ENCODE measurements around the gene ADISSP. TPM values are rescaled to one million over a fixed set of nuclear protein-coding genes. Genes with fewer than 3 reads are reported as not detected.

Gene ADISSP
- total and polyA plus RNA-seq, 2 experiments from 2014 or later: 86.6 to 126 TPM

DNA sequence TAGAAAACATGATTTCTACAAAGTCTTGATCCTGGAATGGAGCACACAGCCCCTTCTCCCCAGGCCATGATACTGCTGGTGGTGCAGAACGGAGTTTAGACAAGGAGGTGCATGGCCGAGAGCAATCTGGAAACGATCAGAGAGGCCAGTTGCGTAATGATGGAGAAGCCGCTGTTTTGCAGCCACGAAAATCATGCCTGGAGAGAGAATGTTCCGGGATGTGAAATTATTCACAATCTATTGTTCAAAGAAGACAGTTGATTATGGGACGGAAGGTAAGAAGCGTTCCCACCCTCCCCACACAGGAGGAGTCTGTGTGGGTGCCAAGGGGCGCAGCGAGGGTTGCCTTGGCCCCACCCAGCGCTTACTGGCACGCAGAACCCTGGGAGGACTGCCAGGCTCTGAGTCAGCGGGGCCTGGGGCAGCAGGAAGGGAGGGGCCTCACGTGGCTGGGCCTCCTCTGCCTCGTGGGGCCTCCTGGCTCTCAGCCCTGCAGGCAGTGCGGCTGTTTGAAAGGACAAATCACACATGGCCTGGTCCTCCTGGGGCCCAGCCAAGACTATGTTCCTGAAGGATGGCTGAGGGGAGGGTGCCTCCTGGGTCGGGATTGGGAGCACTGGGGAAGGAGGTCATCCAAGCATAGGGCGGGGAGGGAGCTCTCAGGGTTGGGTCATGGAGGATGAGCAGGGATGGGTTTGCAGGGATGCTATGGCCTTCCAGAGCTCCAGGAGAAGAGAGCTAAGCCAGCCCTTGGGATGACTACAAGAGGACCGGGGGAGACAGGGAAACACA, 44.1 kb upstream of the ADISSP start:
- Histone ChIP-seq H3K4me2 (no peak overlapping the region), H3K4me3 (no peak overlapping the region), H2AFZ (no peak overlapping the region), H3K27ac (ENCODE audit: low read depth) (no peak overlapping the region), H4K20me1 (replicated peaks; ENCODE audit: insufficient read depth) (no peaks in the 10 kb centered on the region), H3K36me3 (ENCODE audit: insufficient read depth) (no peaks in the 10 kb centered on the region), H3K27me3 (ENCODE audit: insufficient read depth) (no peaks in the 10 kb centered on the region), H3F3A (replicated peaks; ENCODE audit: low read depth) (peaks cover 4% of the 10 kb centered on the region; the same call in 1 of the 2 replicates), H3K79me2 (replicated peaks; ENCODE audit: insufficient read depth) (no peaks in the 10 kb centered on the region), H3K4me1 (ENCODE audit: insufficient read depth) (peaks cover 24% of the 10 kb centered on the region), H3K9me2 (ENCODE audit: insufficient read depth) (no peaks in the 10 kb centered on the region)
- H3K4me1 Mint-ChIP-seq: peaks cover 29% of the 10 kb centered on the region
- DNase-seq (ENCODE audit: low spot score) (no peak), ATAC-seq (peak; percentile 14; the same call in 2 of the 3 replicates)
- H3K4me3 Mint-ChIP-seq: no peak overlapping the region; the same call in 2 of the 3 replicates
- peaks cover 11% of the 10 kb centered on the region for H3K27me3 Mint-ChIP-seq (ENCODE audit: insufficient read depth, low read depth, poor library complexity)
- H3K36me3 Mint-ChIP-seq (ENCODE audit: low read depth): no peaks in the 10 kb centered on the region; the same call in 2 of the 3 replicates
- H3K9me3 Mint-ChIP-seq: no peaks in the 10 kb centered on the region; the same call in 2 of the 3 replicates
- TF ChIP-seq ETS1 (IDR thresholded peaks at IDR 0.05) (no peak), POLR2AphosphoS5 (IDR thresholded peaks at IDR 0.05; ENCODE audit: low read depth) (no peak), NANOG (IDR thresholded peaks at IDR 0.05; ENCODE audit: borderline replicate concordance) (no peak), REST (IDR thresholded peaks at IDR 0.05; ENCODE audit: unreplicated experiment) (no peak), CREB1 (CRISPR knock-in tag; IDR thresholded peaks at IDR 0.05; ENCODE audit: low read depth) (no peak), EZH2 (IDR thresholded peaks at IDR 0.05; ENCODE audit: low read depth, unreplicated experiment) (no peak), ZNF331 (CRISPR knock-in tag; IDR thresholded peaks at IDR 0.05; ENCODE audit: low read depth) (no peak), EZH2phosphoT487 (IDR thresholded peaks at IDR 0.05; ENCODE audit: unreplicated experiment) (no peak), JUNB (IDR thresholded peaks at IDR 0.05; ENCODE audit: unreplicated experiment) (no peak), STAT1 (IDR thresholded peaks at IDR 0.05; ENCODE audit: unreplicated experiment) (no peak), CTCF (conservative IDR thresholded peaks at IDR 0.05; ENCODE audit: low read depth in 2 of 2) (no peak), ZNF114 (CRISPR knock-in tag; IDR thresholded peaks at IDR 0.05) (no peak)
- TF ChIP-seq, protein P1, sequence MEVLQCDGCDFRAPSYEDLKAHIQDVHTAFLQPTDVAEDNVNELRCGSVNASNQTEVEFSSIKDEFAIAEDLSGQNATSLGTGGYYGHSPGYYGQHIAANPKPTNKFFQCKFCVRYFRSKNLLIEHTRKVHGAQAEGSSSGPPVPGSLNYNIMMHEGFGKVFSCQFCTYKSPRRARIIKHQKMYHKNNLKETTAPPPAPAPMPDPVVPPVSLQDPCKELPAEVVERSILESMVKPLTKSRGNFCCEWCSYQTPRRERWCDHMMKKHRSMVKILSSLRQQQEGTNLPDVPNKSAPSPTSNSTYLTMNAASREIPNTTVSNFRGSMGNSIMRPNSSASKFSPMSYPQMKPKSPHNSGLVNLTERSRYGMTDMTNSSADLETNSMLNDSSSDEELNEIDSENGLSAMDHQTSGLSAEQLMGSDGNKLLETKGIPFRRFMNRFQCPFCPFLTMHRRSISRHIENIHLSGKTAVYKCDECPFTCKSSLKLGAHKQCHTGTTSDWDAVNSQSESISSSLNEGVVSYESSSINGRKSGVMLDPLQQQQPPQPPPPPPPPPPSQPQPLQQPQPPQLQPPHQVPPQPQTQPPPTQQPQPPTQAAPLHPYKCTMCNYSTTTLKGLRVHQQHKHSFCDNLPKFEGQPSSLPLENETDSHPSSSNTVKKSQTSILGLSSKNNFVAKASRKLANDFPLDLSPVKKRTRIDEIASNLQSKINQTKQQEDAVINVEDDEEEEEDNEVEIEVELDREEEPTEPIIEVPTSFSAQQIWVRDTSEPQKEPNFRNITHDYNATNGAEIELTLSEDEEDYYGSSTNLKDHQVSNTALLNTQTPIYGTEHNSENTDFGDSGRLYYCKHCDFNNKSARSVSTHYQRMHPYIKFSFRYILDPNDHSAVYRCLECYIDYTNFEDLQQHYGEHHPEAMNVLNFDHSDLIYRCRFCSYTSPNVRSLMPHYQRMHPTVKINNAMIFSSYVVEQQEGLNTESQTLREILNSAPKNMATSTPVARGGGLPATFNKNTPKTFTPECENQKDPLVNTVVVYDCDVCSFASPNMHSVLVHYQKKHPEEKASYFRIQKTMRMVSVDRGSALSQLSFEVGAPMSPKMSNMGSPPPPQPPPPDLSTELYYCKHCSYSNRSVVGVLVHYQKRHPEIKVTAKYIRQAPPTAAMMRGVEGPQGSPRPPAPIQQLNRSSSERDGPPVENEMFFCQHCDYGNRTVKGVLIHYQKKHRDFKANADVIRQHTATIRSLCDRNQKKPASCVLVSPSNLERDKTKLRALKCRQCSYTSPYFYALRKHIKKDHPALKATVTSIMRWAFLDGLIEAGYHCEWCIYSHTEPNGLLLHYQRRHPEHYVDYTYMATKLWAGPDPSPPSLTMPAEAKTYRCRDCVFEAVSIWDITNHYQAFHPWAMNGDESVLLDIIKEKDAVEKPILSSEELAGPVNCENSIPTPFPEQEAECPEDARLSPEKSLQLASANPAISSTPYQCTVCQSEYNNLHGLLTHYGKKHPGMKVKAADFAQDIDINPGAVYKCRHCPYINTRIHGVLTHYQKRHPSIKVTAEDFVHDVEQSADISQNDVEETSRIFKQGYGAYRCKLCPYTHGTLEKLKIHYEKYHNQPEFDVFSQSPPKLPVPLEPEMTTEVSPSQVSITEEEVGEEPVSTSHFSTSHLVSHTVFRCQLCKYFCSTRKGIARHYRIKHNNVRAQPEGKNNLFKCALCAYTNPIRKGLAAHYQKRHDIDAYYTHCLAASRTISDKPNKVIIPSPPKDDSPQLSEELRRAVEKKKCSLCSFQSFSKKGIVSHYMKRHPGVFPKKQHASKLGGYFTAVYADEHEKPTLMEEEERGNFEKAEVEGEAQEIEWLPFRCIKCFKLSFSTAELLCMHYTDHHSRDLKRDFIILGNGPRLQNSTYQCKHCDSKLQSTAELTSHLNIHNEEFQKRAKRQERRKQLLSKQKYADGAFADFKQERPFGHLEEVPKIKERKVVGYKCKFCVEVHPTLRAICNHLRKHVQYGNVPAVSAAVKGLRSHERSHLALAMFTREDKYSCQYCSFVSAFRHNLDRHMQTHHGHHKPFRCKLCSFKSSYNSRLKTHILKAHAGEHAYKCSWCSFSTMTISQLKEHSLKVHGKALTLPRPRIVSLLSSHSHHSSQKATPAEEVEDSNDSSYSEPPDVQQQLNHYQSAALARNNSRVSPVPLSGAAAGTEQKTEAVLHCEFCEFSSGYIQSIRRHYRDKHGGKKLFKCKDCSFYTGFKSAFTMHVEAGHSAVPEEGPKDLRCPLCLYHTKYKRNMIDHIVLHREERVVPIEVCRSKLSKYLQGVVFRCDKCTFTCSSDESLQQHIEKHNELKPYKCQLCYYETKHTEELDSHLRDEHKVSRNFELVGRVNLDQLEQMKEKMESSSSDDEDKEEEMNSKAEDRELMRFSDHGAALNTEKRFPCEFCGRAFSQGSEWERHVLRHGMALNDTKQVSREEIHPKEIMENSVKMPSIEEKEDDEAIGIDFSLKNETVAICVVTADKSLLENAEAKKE (CRISPR knock-in tag; IDR thresholded peaks at IDR 0.05): no peak
- H3K27ac Mint-ChIP-seq: no peak overlapping the region

All from GM23338 (cell line).